Measurements from ENCODE around the gene TIGD4. TPM values are rescaled to one million over a fixed set of nuclear protein-coding genes. Genes with fewer than 3 reads are reported as not detected.

Gene TIGD4
- total and polyA plus RNA-seq, 7 donors, result 0.25 to 0.83 (median 0.36) TPM; not detected in 2

DNA sequence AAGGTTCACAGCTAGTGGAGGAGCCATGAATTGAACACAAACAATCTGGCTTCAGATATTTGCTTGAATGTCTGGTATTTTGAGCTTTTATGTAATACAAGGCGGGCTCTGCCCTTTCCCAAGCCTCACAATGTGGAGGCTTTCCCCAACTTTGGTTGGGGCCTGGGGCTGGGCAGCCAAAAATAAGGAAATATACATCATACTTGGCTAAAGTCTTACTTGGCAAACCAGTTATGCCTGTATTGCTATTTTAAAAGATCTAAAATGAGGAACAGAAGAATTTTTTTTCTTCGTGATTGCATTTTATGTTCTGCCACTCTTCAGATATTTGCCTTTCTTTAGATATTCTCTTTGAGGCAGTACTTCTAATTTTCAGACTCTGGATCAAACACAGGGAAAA, 26.3 kb upstream of the TIGD4 start:
- H3K4me3 ChIP-seq, result no peak overlapping the region
- DNase-seq, result no peak
- no peaks in the 10 kb centered on the region for H3K9me3 ChIP-seq
- H3K36me3 ChIP-seq, result no peaks in the 10 kb centered on the region
- intact Hi-C loops (cut with DNase I), result no loop called here
- no peak overlapping the region for H3K27ac ChIP-seq
- 58 to 69% methylated on average over 2 of the region's 2 CpGs for WGBS, 2 donors
- no peak for TF ChIP-seq POLR2AphosphoS5 (IDR thresholded peaks at IDR 0.05)
- no peak for TF ChIP-seq POLR2A (IDR thresholded peaks at IDR 0.05)
- TF ChIP-seq, protein P1, sequence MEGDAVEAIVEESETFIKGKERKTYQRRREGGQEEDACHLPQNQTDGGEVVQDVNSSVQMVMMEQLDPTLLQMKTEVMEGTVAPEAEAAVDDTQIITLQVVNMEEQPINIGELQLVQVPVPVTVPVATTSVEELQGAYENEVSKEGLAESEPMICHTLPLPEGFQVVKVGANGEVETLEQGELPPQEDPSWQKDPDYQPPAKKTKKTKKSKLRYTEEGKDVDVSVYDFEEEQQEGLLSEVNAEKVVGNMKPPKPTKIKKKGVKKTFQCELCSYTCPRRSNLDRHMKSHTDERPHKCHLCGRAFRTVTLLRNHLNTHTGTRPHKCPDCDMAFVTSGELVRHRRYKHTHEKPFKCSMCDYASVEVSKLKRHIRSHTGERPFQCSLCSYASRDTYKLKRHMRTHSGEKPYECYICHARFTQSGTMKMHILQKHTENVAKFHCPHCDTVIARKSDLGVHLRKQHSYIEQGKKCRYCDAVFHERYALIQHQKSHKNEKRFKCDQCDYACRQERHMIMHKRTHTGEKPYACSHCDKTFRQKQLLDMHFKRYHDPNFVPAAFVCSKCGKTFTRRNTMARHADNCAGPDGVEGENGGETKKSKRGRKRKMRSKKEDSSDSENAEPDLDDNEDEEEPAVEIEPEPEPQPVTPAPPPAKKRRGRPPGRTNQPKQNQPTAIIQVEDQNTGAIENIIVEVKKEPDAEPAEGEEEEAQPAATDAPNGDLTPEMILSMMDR (IDR thresholded peaks at IDR 0.05), result no peak
- TF ChIP-seq EP300 (IDR thresholded peaks at IDR 0.05), result no peak
- no peaks in the 10 kb centered on the region for H3K27me3 ChIP-seq
- peaks cover 0 to 46% (median 12%) of the 10 kb centered on the region in 4 donors for H3K4me1 ChIP-seq

DNA sequence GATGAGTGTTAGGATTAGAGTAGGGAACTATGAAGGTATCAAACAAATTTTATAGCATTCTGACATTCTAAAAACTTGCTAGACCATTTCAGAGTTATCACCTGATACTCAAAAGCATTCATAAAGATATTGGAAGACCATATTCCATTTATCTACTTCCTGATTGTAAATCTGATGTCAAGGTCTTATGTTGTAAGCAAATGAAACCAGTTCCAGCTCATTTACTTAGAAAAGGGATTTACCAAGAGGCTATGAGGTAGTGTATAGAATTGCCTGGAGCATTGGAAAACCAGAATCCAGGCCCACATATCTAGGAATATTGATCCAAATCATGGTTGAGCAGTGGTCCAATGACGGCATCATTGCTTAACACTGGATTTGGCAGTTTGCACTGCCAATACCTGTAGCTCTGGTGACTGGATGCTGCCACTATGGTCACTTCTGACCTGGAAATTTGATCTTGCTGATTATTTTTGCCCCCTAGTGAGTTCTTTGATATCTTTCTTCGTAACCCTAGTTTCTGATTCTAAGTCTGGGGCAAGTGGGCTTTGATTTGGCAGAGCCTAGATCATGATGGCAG, 25.6 kb upstream of the TIGD4 start:
- H3K27ac ChIP-seq, result no peak overlapping the region
- H3K27me3 ChIP-seq, result no peaks in the 10 kb centered on the region
- WGBS, 2 donors, result 83 to 96% methylated on average over 2 of the region's 2 CpGs
- intact Hi-C loops (cut with DNase I), result no loop called here
- H3K4me3 ChIP-seq, result no peak overlapping the region
- TF ChIP-seq POLR2A (IDR thresholded peaks at IDR 0.05), result no peak
- TF ChIP-seq POLR2AphosphoS5 (IDR thresholded peaks at IDR 0.05), result no peak
- TF ChIP-seq, protein P1 (IDR thresholded peaks at IDR 0.05), result no peak
- H3K4me1 ChIP-seq, result peaks cover 0 to 46% (median 12%) of the 10 kb centered on the region in 4 donors
- H3K9me3 ChIP-seq, result no peaks in the 10 kb centered on the region
- no peaks in the 10 kb centered on the region for H3K36me3 ChIP-seq
- DNase-seq, result no peak

DNA sequence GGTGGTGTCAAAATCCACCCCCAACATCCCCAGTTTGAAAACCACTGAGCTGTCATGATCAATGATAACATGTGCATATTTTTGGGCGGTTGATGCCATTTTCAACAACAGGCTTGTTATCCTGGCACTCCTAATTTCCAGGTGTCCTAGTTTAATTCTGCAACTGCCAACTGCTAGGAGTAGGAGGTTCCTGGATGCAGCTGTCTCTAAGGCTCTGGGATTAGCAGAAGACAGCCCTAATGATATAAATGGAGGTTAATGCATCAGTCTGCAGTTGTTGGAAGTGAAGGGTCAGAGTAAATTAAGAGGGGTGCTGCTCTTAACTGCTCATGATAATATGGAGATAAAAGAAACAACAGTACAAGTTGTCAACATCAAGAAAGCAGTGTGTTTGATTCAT, 24.0 kb upstream of the TIGD4 start:
- no peak for DNase-seq
- 93 to 98% methylated on average over 1 of the region's 1 CpG for WGBS, 2 donors
- H3K27me3 ChIP-seq, result no peaks in the 10 kb centered on the region
- H3K36me3 ChIP-seq, result no peaks in the 10 kb centered on the region
- TF ChIP-seq POLR2A (IDR thresholded peaks at IDR 0.05), result no peak
- TF ChIP-seq EP300 (IDR thresholded peaks at IDR 0.05), result no peak
- TF ChIP-seq, protein P1 (IDR thresholded peaks at IDR 0.05), result no peak
- no peak for TF ChIP-seq POLR2AphosphoS5 (IDR thresholded peaks at IDR 0.05)
- H3K9me3 ChIP-seq, result no peaks in the 10 kb centered on the region
- no peak overlapping the region for H3K27ac ChIP-seq
- H3K4me3 ChIP-seq, result no peak overlapping the region
- intact Hi-C loops (cut with DNase I), result no loop called here
- peaks cover 0 to 40% (median 12%) of the 10 kb centered on the region in 4 donors for H3K4me1 ChIP-seq

DNA sequence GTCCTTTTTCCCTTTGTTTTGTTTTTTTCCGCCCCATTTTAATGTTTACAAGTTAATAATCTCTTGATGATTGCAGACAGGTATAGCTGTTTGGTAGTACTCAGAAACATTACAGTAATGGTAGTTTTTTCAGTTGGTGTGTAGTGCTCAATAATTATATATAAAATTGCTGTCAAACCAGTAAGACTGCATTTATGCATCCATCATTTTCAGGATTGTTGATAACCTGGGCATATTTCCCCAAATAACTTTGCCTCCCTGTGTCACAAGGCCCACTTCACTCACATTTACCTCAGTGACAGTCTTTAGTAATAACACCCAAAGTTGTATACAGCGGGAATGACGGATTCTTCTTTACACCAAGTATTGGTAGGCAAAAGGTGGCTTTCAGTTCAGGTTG, 16.4 kb upstream of the TIGD4 start:
- H3K4me1 ChIP-seq, result peaks cover 0 to 8% (median 3%) of the 10 kb centered on the region in 4 donors
- DNase-seq, result no peak
- intact Hi-C loops (cut with DNase I), result no loop called here
- no peak for TF ChIP-seq POLR2AphosphoS5 (IDR thresholded peaks at IDR 0.05)
- no peak for TF ChIP-seq POLR2A (IDR thresholded peaks at IDR 0.05)
- TF ChIP-seq, protein P1 (IDR thresholded peaks at IDR 0.05), result no peak
- no peak for TF ChIP-seq EP300 (IDR thresholded peaks at IDR 0.05)
- H3K4me3 ChIP-seq, result no peak overlapping the region
- no peak overlapping the region for H3K27ac ChIP-seq
- H3K27me3 ChIP-seq, result no peaks in the 10 kb centered on the region
- no peaks in the 10 kb centered on the region for H3K36me3 ChIP-seq
- no peaks in the 10 kb centered on the region for H3K9me3 ChIP-seq
- WGBS, 2 donors, result 96 to 97% methylated on average over 3 of the region's 3 CpGs

DNA sequence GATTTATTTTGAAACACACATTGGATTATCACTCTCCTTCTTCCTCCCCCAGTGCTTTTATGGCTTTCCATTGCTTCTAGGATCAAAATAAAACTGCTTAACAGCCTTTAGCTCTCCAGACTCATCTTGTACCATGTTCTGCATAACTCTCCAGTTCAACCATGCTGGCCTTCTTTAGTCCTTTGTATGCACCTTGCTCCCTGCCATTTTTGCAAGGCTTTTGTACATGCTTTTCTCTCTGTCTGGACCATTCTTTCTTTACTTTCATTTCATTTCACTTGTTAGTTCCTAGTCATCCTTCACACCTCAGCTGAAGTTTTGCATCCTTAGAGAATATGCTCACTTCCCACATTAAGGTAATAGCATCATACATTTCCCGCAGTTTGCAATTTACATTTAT, 7.1 kb upstream of the TIGD4 start:
- Histone ChIP-seq H3K36me3 (no peaks in the 10 kb centered on the region), H3K27ac (no peak overlapping the region), H3K4me3 (no peak overlapping the region), H3K27me3 (no peaks in the 10 kb centered on the region), H3K4me1 (peaks cover 0 to 18% (median 11%) of the 10 kb centered on the region in 4 donors), H3K9me3 (no peaks in the 10 kb centered on the region)
- intact Hi-C loops (cut with DNase I), result loop anchor here (10.0 kb wide), 1 partner anchor 328 kb away; no protein-coding TSS in a partner anchor
- DNase-seq, result no peak
- TF ChIP-seq POLR2A (IDR thresholded peaks at IDR 0.05) (no peak), EP300 (IDR thresholded peaks at IDR 0.05) (no peak), POLR2AphosphoS5 (IDR thresholded peaks at IDR 0.05) (no peak)
- WGBS, 2 donors, result 90 to 98% methylated on average over 1 of the region's 1 CpG
